GM21381 (cell line): Measurements from ENCODE around the gene TNFRSF25.

Experiments
- ATAC-seq: cut with Tn5 transposase; IDR thresholded peaks from one replicate; pipeline ENCODE4 v1.9.1; 2021; ENCODE audit warnings: mild to moderate bottlenecking, moderate library complexity; ENCODE audit not compliant: unreplicated experiment

Gene TNFRSF25

GRCh38 chr1:6466023-6466422, at the start of gene TNFRSF25:
Gene TNFRSF25 (minus strand): TSS chr1:6466173. CDS start chr1:6466107, 66 bp downstream.
- no peak for ATAC-seq

GRCh38 chr1:6515771-6516170, 49.8 kb upstream of the TNFRSF25 start:
- ATAC-seq, result no peak

GRCh38 chr1:6513320-6513801, 47.4 kb upstream of the TNFRSF25 start:
- no peak for ATAC-seq

GRCh38 chr1:6512908-6513280, 46.9 kb upstream of the TNFRSF25 start:
- ATAC-seq, result no peak

GRCh38 chr1:6512245-6512907, 46.4 kb upstream of the TNFRSF25 start:
- no peak for ATAC-seq

GRCh38 chr1:6511561-6512244, 45.7 kb upstream of the TNFRSF25 start:
- ATAC-seq, result no peak

- no peak for ATAC-seq
Observed at GRCh38 chr1:6511056-6511455, 45.1 kb upstream of the TNFRSF25 start.

GRCh38 chr1:6510493-6510892, 44.5 kb upstream of the TNFRSF25 start:
- ATAC-seq, result no peak

- ATAC-seq, result no peak
Observed at GRCh38 chr1:6509919-6510291, 43.9 kb upstream of the TNFRSF25 start.

- no peak for ATAC-seq
Observed at GRCh38 chr1:6509220-6509918, 43.4 kb upstream of the TNFRSF25 start.

- no peak for ATAC-seq
Observed at GRCh38 chr1:6508816-6509189, 42.8 kb upstream of the TNFRSF25 start.

GRCh38 chr1:6508154-6508815, 42.3 kb upstream of the TNFRSF25 start:
- ATAC-seq, result no peak

- no peak for ATAC-seq
Observed at GRCh38 chr1:6507461-6507911, 41.5 kb upstream of the TNFRSF25 start.

GRCh38 chr1:6507037-6507428, 41.1 kb upstream of the TNFRSF25 start:
- no peak for ATAC-seq

- no peak for ATAC-seq
Observed at GRCh38 chr1:6506210-6507036, 40.5 kb upstream of the TNFRSF25 start.

GRCh38 chr1:6505367-6506209, 39.6 kb upstream of the TNFRSF25 start:
- ATAC-seq, result no peak

- no peak for ATAC-seq
Observed at GRCh38 chr1:6504887-6505286, 38.9 kb upstream of the TNFRSF25 start.

- no peak for ATAC-seq
Observed at GRCh38 chr1:6503884-6504602, 38.1 kb upstream of the TNFRSF25 start.
